Activated T-cell treated with anti-CD3 and anti-CD28 coated beads, Interleukin-2, amount 50 U/mL, for 4 hours (primary cell): Measurements from ENCODE around the gene PTPN5. TPM values are rescaled to one million over a fixed set of nuclear protein-coding genes. Genes with fewer than 3 reads are reported as not detected.

Experiments used
- ATAC-seq, 2 donors: fragments of 200-7000 bp; cut with Tn5 transposase; one replicate each; pipeline ENCODE4 v1.10.0; 2021
- DNase-seq: peaks from one replicate; pipeline ENCODE4 v3.0.0-alpha.2; 2020
- H3K27me3 Mint-ChIP-seq: one replicate; pipeline ENCODE4 v1.8.0; 2021; ENCODE audit warnings: low read depth, mixed read lengths
- H3K36me3 Mint-ChIP-seq: one replicate; pipeline ENCODE4 v1.8.0; 2022; ENCODE audit warnings: mixed read lengths; ENCODE audit not compliant: insufficient read depth
- H3K4me1 Mint-ChIP-seq: one replicate; pipeline ENCODE4 v1.8.0; 2021; ENCODE audit warnings: low read depth, mixed read lengths
- H3K4me3 Mint-ChIP-seq: one replicate; pipeline ENCODE4 v1.8.0; 2021; ENCODE audit warnings: mild to moderate bottlenecking, moderate library complexity, mixed read lengths
- H3K9me3 Mint-ChIP-seq: one replicate; pipeline ENCODE4 v1.8.0; 2021; ENCODE audit warnings: mixed read lengths
- total RNA-seq, 3 donors: library from RNA; stranded (reverse); gene quantifications; one replicate each; pipeline ENCODE4 v1.2.1, GENCODE V29; 2021

PTPN5 gene
- total RNA-seq, 3 donors from 2014 or later: not detected

- Mint-ChIP-seq H3K27me3 (peaks cover 2% of the 10 kb centered on the region), H3K4me3 (peak overlapping the region; percentile 88), H3K4me1 (peaks cover 7% of the 10 kb centered on the region), H3K9me3 (no peaks in the 10 kb centered on the region), H3K36me3 (no peaks in the 10 kb centered on the region)
- peak; percentile 82 for DNase-seq
- peak; percentile 95 to 97 for ATAC-seq
Measured at GRCh38 chr11:18720808-18721560, 70.6 kb downstream of the PTPN5 start.

DNA sequence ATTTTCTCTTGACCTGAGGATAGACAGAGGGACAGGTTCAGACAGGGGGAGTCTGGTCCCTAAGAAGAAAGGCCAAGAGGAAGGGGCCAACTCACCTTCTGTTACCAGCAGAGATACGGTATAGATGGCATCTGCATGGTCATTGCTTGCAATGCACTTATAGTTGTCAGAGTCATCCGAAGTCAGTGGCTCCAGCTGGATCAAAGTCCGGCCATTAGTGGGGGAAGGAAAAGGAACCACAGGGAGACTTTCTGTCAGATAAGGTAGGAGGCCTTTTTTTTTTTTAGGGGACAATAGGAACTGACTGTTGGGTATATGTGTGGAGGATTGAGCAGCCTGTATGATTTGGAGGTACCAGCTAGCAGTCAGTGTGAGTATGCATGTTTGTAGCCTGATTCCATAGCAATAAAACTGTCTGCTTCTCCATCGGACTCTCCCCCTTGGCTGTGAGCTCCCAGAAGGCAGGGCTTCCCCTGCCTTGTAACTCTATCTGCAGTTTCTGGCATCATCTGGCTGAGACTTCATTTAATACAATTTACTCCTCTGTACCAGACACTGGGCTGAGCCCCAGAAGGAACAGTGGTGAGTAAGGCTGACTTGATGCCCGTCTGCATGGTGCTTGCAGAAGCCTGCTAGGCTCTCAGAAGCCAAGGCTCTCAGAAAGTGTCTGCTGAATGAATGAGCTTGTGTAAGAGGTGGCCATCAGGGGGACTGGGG is 71.3 kb downstream of the PTPN5 start:
- H3K27me3 Mint-ChIP-seq: peaks cover 2% of the 10 kb centered on the region
- peaks cover 7% of the 10 kb centered on the region for H3K4me1 Mint-ChIP-seq
- DNase-seq (no peak), ATAC-seq (no peak)
- no peaks in the 10 kb centered on the region for H3K36me3 Mint-ChIP-seq
- H3K4me3 Mint-ChIP-seq: peak overlapping the region; percentile 88
- H3K9me3 Mint-ChIP-seq: no peaks in the 10 kb centered on the region

DNA sequence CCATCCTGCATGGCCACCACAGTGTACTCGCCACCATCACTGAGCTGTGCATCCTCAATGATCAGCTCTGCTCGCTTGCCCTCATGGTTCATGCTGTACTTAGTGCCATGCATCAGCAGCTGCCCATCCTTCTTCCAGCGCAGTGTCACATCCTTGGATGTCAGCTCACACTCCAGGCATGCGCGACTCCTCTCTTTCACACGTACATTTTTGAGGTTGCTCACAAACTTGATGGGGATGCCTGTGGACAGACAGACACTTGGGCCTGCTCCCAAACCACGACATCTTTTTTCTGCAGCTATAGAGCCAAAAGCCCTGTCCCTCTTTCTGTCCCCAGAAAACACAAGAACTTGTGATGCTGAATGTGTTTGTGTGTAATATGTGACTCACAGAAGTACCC is 76.1 kb downstream of the PTPN5 start:
- no peak overlapping the region for H3K4me3 Mint-ChIP-seq
- ATAC-seq: no peak

DNA sequence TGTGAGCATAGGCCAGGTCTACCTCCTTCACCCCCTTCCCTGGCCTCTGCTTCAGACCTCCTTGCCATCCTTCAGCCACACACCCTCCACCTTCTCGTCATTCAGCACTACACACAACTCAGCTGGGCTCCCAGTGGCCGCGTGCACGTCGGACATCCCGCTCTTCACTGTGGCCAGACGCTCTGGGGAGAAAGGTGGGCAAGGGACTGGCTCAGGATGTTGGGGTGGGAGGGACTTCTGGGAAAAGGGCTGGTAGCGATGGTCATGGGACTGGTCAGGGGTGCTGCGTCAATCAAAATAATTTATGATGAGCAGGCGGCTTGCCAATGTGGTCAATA is 77.2 kb downstream of the PTPN5 start:
- no peak for ATAC-seq
- peaks cover 2% of the 10 kb centered on the region for H3K27me3 Mint-ChIP-seq

More for the DNA sequence above, 76.1 kb downstream of the PTPN5 start:
- H3K27me3 Mint-ChIP-seq: peaks cover 2% of the 10 kb centered on the region
- H3K36me3 Mint-ChIP-seq: no peaks in the 10 kb centered on the region
- no peak for DNase-seq
- H3K9me3 Mint-ChIP-seq: no peaks in the 10 kb centered on the region
- no peaks in the 10 kb centered on the region for H3K4me1 Mint-ChIP-seq

DNA sequence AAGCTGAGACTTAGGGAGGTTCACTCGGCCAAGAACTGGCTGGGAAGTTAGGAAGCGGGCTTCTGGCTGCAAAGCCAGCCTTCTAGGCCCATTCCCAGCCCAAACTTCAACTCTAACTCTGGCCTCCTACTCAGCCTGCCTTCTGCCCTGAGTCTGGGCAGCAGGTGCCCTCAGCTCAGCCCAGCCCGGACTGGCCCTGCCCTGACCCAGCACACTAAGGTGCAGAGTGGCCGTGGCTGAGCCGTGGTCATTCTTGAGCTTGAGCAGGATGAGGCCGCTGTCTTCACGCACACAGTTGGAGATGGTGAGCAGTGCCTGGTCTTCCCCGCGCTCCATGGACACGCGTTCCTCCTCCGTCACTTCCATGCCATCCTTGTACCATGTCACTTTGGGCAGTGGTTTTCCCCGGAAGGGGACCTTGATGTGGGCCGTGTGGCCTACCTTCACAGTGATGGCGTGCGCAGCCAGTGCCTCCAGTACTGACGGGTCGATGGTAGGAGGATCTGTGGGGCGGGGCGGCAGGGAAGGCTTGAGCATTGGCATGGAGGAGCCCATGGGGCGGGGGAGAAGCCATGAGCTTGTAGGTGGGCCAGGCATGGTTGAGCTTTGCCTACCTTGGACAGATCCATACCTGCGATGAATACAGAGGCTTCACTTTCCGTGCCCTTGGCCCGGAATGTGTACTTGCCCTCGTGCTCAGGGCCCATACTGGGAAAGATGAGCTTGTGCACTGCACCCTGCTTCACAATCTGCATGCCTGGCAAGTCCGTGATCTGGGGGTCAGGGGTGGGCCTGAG is 77.8 kb downstream of the PTPN5 start:
- H3K4me1 Mint-ChIP-seq: no peaks in the 10 kb centered on the region
- H3K9me3 Mint-ChIP-seq: no peaks in the 10 kb centered on the region
- H3K4me3 Mint-ChIP-seq: no peak overlapping the region
- no peaks in the 10 kb centered on the region for H3K36me3 Mint-ChIP-seq
- H3K27me3 Mint-ChIP-seq: peaks cover 2% of the 10 kb centered on the region
- no peak for DNase-seq
- no peak for ATAC-seq

More for the DNA sequence above, 77.2 kb downstream of the PTPN5 start:
- no peak overlapping the region for H3K4me3 Mint-ChIP-seq
- no peaks in the 10 kb centered on the region for H3K36me3 Mint-ChIP-seq
- H3K4me1 Mint-ChIP-seq: no peaks in the 10 kb centered on the region
- H3K9me3 Mint-ChIP-seq: no peaks in the 10 kb centered on the region
- DNase-seq: no peak

- no peaks in the 10 kb centered on the region for H3K27me3 Mint-ChIP-seq
- no peaks in the 10 kb centered on the region for H3K9me3 Mint-ChIP-seq
- ATAC-seq: no peak
- H3K4me1 Mint-ChIP-seq: peaks cover 15% of the 10 kb centered on the region
- no peaks in the 10 kb centered on the region for H3K36me3 Mint-ChIP-seq
- DNase-seq: no peak
- H3K4me3 Mint-ChIP-seq: no peak overlapping the region
Measured at GRCh38 chr11:18710545-18710944, 81.1 kb downstream of the PTPN5 start.

GRCh38 chr11:18709414-18709813 is 82.2 kb downstream of the PTPN5 start:
- DNase-seq: no peak
- H3K36me3 Mint-ChIP-seq: no peaks in the 10 kb centered on the region
- H3K27me3 Mint-ChIP-seq: peaks cover 3% of the 10 kb centered on the region
- no peaks in the 10 kb centered on the region for H3K9me3 Mint-ChIP-seq
- peaks cover 25% of the 10 kb centered on the region for H3K4me1 Mint-ChIP-seq
- no peak for ATAC-seq
- no peak overlapping the region for H3K4me3 Mint-ChIP-seq

DNA sequence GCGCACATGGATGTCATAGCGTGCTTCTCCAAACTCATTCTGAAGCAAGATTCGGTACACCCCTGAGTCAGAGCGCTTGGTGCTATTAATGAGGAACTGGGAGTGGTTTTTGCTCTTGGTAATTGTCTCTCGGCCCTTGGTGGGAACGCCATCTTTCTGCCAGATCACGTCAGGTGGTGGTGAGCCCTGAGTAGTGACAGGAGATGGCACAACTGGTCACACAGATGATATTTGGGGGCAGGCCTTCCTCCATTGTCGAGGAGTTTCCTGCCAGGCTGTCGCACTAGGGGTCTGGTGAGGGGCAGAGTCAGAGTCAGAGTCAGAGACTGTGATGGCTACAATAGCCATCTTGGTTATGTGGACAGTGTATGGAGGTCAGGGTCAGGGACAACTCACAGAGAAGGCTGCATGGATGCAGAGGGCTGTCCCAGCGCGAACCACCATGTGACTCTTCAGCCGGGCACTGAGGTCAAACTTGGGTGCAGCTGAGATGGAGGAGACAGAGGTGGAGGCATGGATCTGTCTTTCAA is 83.7 kb downstream of the PTPN5 start:
- no peak for ATAC-seq
- H3K27me3 Mint-ChIP-seq: peaks cover 3% of the 10 kb centered on the region
- H3K9me3 Mint-ChIP-seq: no peaks in the 10 kb centered on the region

GRCh38 chr11:18706330-18707243 is 85.0 kb downstream of the PTPN5 start:
- peak; percentile 45 for DNase-seq
- H3K27me3 Mint-ChIP-seq: peaks cover 3% of the 10 kb centered on the region
- H3K4me1 Mint-ChIP-seq: peaks cover 25% of the 10 kb centered on the region
- H3K9me3 Mint-ChIP-seq: no peaks in the 10 kb centered on the region
- peak; percentile 68 to 74 for ATAC-seq
- H3K36me3 Mint-ChIP-seq: no peaks in the 10 kb centered on the region
- H3K4me3 Mint-ChIP-seq: peak overlapping the region; percentile 92

More for the DNA sequence above, 83.7 kb downstream of the PTPN5 start:
- peaks cover 25% of the 10 kb centered on the region for H3K4me1 Mint-ChIP-seq
- peak overlapping the region; percentile 63 for H3K4me3 Mint-ChIP-seq
- DNase-seq: no peak
- H3K36me3 Mint-ChIP-seq: no peaks in the 10 kb centered on the region

DNA sequence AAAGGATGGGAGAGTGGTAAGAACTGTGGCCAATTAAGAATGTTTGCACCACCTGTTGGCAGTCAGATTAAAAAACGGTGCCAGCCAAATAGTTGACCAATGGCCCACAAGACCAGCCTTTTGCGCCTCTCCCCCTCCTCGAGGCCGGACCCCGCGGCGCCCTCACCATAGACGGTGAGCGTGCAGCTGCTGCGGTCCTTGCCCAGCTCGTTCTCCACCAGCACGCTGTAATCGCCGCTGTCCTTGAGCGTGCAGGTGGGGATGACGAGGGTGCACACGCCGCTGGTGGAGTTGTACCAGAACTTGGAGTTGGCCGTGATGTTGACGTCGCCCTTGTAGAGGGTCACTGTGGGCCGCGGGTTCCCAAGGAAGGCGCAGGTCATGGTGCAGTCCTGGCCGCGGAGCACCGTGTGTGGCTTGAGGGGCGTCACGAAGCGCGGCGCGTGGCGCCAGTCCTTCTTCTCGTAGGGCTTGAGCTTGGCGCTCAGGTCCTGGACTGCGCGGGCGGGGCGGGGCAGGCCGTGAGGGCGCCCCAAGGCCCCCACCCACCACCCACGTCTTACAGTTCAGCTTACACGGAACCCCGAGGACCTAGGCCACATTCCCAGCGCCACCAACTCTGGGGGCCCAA is 85.8 kb downstream of the PTPN5 start:
- Mint-ChIP-seq H3K4me3 (peak overlapping the region; percentile 58), H3K36me3 (no peaks in the 10 kb centered on the region), H3K4me1 (peaks cover 25% of the 10 kb centered on the region), H3K9me3 (no peaks in the 10 kb centered on the region), H3K27me3 (peaks cover 4% of the 10 kb centered on the region)
- ATAC-seq (peak; percentile 51 to 60), DNase-seq (no peak)

DNA sequence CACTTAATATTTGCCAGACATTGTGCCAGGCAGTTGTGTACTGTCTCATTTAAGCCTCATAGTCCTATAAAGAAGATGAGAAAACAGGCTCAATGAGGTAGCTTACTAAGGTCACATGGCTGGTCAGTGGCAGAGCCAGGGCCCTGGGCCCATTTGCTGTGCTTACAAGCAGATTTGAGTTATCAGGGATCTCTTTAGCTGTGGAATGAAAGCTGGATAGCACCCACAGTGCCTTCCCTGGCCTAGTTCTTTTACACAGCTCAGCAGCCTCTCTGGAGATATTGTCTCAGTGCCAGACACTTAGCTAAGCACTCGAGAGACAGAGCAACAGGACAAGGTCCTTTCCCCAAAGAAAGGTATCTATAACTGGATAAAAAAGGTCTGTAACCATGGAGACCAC is 86.9 kb downstream of the PTPN5 start:
- Mint-ChIP-seq H3K36me3 (no peaks in the 10 kb centered on the region), H3K4me1 (peaks cover 31% of the 10 kb centered on the region), H3K4me3 (peak overlapping the region; percentile 58), H3K9me3 (no peaks in the 10 kb centered on the region), H3K27me3 (peaks cover 4% of the 10 kb centered on the region)
- ATAC-seq (no peak), DNase-seq (no peak)

DNA sequence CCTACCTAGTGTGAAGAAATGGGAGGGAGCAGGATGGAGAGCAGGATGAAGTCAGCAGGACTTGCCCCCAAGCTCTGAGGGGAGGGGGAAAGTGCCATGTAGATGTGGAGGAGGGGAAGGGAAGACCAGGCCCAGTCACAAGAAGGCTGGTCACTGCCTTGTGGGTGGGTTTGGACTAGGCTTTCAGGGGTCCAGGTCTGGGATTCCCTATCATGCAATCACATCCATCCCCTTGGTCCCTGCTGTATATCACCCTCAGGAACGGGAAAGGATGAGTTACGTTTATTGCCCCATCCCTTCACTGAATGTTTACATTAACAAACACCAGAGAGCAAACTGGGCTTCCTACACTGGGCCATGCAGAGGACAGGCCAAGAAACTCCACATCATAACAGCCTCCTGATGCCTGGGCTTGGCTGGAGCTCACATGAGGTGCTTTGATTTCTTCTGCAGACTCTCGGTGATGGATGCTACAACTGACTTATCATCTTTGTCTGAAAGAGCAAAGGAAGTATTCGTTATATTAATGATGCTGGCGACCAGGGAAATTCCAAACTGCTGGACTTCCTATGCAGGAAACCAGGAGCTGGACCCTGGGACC is 87.5 kb downstream of the PTPN5 start:
- Mint-ChIP-seq H3K36me3 (no peaks in the 10 kb centered on the region), H3K9me3 (no peaks in the 10 kb centered on the region), H3K4me3 (no peak overlapping the region), H3K27me3 (peaks cover 4% of the 10 kb centered on the region), H3K4me1 (peaks cover 37% of the 10 kb centered on the region)
- no peak for DNase-seq
- no peak for ATAC-seq
